Prostate gland (tissue), 2 donors: ENCODE data around the gene DUSP16. TPM values are rescaled to one million over a fixed set of nuclear protein-coding genes. Genes with fewer than 3 reads are reported as not detected.

Source experiments
- DNase-seq: peaks from one replicate; pipeline ENCODE4 v3.0.0-alpha.2; 2019; ENCODE audit warnings: low spot score
- H3K27ac ChIP-seq, 2 donors: fragments of 200-600 bp; sonication (generic); 2 replicates each; pipeline ENCODE4 v1.5.1; 2017 to 2019
- H3K27me3 ChIP-seq: fragments of 200-600 bp; sonication (generic); replicated peaks from 2 replicates; pipeline ENCODE4 v1.5.1; 2019; ENCODE audit not compliant: insufficient read depth
- H3K36me3 ChIP-seq, 2 donors: fragments of 200-600 bp; sonication (generic); 1 replicate in 1 of 2; 2 replicates in 1 of 2; pipeline versions ENCODE4 v1.5.1 to v1.8.1; 2017 to 2019
- H3K4me1 ChIP-seq: fragments of 200-600 bp; sonication (generic); replicated peaks from 2 replicates; pipeline ENCODE4 v1.5.1; 2019
- H3K4me3 ChIP-seq, 2 donors: fragments of 200-600 bp; sonication (generic); 2 replicates each; pipeline ENCODE4 v1.5.1; 2017 to 2019
- H3K9me3 ChIP-seq: fragments of 200-600 bp; sonication (generic); 2 replicates; pipeline ENCODE4 v1.5.1; 2017
- POLR2A ChIP-seq: fragments of 450-650 bp; IDR thresholded peaks from one replicate; pipeline ENCODE4 v1.6.1; 2016; ENCODE audit warnings: antibody characterized with exemption, mild to moderate bottlenecking
- POLR2AphosphoS5 ChIP-seq: sonication (generic); formaldehyde crosslinking; IDR thresholded peaks from one replicate; pipeline ENCODE4 v1.6.1; 2017; ENCODE audit warnings: antibody characterized with exemption
- WGBS: methylation state at CpG from one replicate; pipeline ENCODE4 v1.1.5; 2018; 5-methylcytosine and 5-hydroxymethylcytosine counted together
- intact Hi-C: fragments of 100-400 bp; cut with DNase I; formaldehyde crosslinking; loops from one replicate; pipeline ENCODE4 v1.14.2; 2022
- total RNA-seq, 2 donors: library from RNA; depleted of rRNA; stranded (reverse); fragments of >200 nt; gene quantifications; one replicate each; pipeline ENCODE4 v1.1.0, GENCODE V29; 2016
- TF ChIP-seq, protein P1 (sequence below), 4 experiments: fragments of 200-600 bp in 2 of 4; fragments of 450-650 bp in 2 of 4; sonication (generic) in 2 of 4; IDR thresholded peaks; 1 replicate in 3 of 4; 2 replicates in 1 of 4; pipeline ENCODE4 v1.5.1; 2016 to 2019; ENCODE audit warnings: antibody characterized with exemption in 4 of 4, mild to moderate bottlenecking in 2 of 4, moderate library complexity in 2 of 4

The DUSP16 gene
- total RNA-seq, 2 donors from 2014 or later: 60.8 to 87.0 TPM

GRCh38 chr12:12559719-12560296, 2.9 kb downstream of the DUSP16 start:
- DNase-seq: no peak
- peaks cover 6% of the 10 kb centered on the region for H3K4me1 ChIP-seq
- intact Hi-C loops: loop anchor here (5.0 kb wide), 3 partner anchors 52 to 157 kb away; partner anchors contain the start of genes CDKN1B, CREBL2 and GPR19
- no peaks in the 10 kb centered on the region for H3K27me3 ChIP-seq
- H3K4me3 ChIP-seq: peak overlapping the region; percentile 73 to 100
- no peaks in the 10 kb centered on the region for H3K9me3 ChIP-seq
- peak overlapping the region; percentile 99 to 100 for H3K27ac ChIP-seq
- TF ChIP-seq POLR2AphosphoS5 (peak; percentile 13), POLR2A (no peak)
- TF ChIP-seq, protein P1, sequence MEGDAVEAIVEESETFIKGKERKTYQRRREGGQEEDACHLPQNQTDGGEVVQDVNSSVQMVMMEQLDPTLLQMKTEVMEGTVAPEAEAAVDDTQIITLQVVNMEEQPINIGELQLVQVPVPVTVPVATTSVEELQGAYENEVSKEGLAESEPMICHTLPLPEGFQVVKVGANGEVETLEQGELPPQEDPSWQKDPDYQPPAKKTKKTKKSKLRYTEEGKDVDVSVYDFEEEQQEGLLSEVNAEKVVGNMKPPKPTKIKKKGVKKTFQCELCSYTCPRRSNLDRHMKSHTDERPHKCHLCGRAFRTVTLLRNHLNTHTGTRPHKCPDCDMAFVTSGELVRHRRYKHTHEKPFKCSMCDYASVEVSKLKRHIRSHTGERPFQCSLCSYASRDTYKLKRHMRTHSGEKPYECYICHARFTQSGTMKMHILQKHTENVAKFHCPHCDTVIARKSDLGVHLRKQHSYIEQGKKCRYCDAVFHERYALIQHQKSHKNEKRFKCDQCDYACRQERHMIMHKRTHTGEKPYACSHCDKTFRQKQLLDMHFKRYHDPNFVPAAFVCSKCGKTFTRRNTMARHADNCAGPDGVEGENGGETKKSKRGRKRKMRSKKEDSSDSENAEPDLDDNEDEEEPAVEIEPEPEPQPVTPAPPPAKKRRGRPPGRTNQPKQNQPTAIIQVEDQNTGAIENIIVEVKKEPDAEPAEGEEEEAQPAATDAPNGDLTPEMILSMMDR (IDR thresholded peaks at IDR 0.05): no peak
- no peaks in the 10 kb centered on the region for H3K36me3 ChIP-seq
- WGBS: 11% methylated on average over 3 of the region's 3 CpGs

DNA sequence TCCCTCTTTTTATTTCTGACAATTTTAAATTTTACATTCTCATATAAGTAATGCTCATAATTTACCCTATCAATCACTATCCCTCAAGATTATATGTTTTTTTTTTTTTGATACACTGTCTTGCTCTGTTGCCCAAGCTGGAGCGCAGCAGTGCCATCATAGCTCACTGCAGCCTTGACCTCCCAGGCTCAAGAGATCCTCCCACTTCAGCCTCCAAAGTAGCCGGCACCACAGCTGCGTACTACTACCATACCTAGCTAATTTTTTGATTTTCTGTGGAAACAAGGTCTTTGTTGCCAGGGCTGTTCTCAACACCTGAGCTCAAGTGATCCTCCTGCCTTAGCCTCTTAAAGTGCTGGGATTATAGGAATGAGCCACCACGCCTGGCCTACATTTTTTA, 4.4 kb downstream of the DUSP16 start:
- 93% methylated on average over 4 of the region's 4 CpGs for WGBS
- TF ChIP-seq, protein P1 (IDR thresholded peaks at IDR 0.05): no peak
- TF ChIP-seq POLR2A: no peak
- no peak for TF ChIP-seq POLR2AphosphoS5
- Histone ChIP-seq H3K4me3 (peak overlapping the region in 1 of 2 donors; percentile 100), H3K27me3 (no peaks in the 10 kb centered on the region), H3K27ac (peak overlapping the region; percentile 99 to 100), H3K9me3 (no peaks in the 10 kb centered on the region), H3K4me1 (peaks cover 3% of the 10 kb centered on the region), H3K36me3 (no peaks in the 10 kb centered on the region)
- intact Hi-C loops: no loop called here
- no peak for DNase-seq

DNA sequence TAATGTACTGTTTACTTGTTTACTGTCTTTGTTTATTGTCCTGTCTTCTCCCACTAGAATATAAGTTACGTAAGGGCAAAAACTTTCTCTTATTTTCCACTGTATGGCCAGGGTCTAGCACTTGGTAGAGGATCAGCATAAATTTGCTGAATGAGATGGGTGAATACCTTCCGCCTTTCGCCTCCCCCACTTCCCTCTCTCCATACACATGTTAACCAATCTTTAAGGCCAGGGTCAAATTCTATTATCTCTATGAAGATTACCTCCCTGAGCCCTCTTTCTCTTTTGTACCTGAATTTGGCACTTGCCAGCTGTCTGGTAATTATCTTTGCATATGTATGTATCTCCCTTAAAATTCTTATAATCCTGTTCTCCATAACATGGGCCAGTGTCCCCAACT, 4.9 kb downstream of the DUSP16 start:
- Histone ChIP-seq H3K9me3 (no peaks in the 10 kb centered on the region), H3K4me3 (no peak overlapping the region), H3K27me3 (no peaks in the 10 kb centered on the region), H3K36me3 (no peaks in the 10 kb centered on the region), H3K4me1 (peaks cover 3% of the 10 kb centered on the region), H3K27ac (no peak overlapping the region)
- no peak for TF ChIP-seq POLR2AphosphoS5
- TF ChIP-seq POLR2A: no peak
- TF ChIP-seq, protein P1 (IDR thresholded peaks at IDR 0.05): no peak
- no peak for DNase-seq
- intact Hi-C loops: no loop called here
- 96% methylated on average over 3 of the region's 3 CpGs for WGBS

GRCh38 chr12:12555656-12556055, 7.0 kb downstream of the DUSP16 start:
- no peak overlapping the region for H3K27ac ChIP-seq
- H3K27me3 ChIP-seq: no peaks in the 10 kb centered on the region
- DNase-seq: no peak
- TF ChIP-seq POLR2A (no peak), POLR2AphosphoS5 (no peak)
- TF ChIP-seq, protein P1 (IDR thresholded peaks at IDR 0.05): no peak
- H3K4me1 ChIP-seq: peaks cover 3% of the 10 kb centered on the region
- intact Hi-C loops: no loop called here
- H3K9me3 ChIP-seq: no peaks in the 10 kb centered on the region
- no peaks in the 10 kb centered on the region for H3K36me3 ChIP-seq
- no peak overlapping the region for H3K4me3 ChIP-seq
- WGBS: 97% methylated on average over 4 of the region's 4 CpGs

- 97% methylated on average over 3 of the region's 3 CpGs for WGBS
- peaks cover 3% of the 10 kb centered on the region for H3K4me1 ChIP-seq
- intact Hi-C loops: no loop called here
- no peak overlapping the region for H3K4me3 ChIP-seq
- DNase-seq: no peak
- H3K27ac ChIP-seq: no peak overlapping the region
- H3K36me3 ChIP-seq: no peaks in the 10 kb centered on the region
- H3K9me3 ChIP-seq: no peaks in the 10 kb centered on the region
- no peaks in the 10 kb centered on the region for H3K27me3 ChIP-seq
- TF ChIP-seq, protein P1 (IDR thresholded peaks at IDR 0.05): no peak
- TF ChIP-seq POLR2A (no peak), POLR2AphosphoS5 (no peak)
Observed at GRCh38 chr12:12553208-12553785, 9.4 kb downstream of the DUSP16 start.
